Astrocyte of the spinal cord (primary cell): Measurements from ENCODE around the gene KRTAP9-2.
"Not testable (repeated sequence)": the region's sequence is repeated elsewhere in the genome, so short reads cannot be mapped to it uniquely, and the experiment has no call there.

Experiments used
- DNase-seq: peaks from one replicate; pipeline ENCODE4 v3.0.0; 2011; ENCODE audit warnings: low read depth, low spot score
- H3K4me3 ChIP-seq: 2 replicates; pipeline ENCODE4 v1.5.1; 2011; ENCODE audit warnings: low read depth, mild to moderate bottlenecking, low read length, moderate library complexity
- CTCF ChIP-seq: IDR thresholded peaks from 2 replicates; pipeline ENCODE4 v1.5.1; 2012; ENCODE audit warnings: low read depth, mild to moderate bottlenecking, low read length, inconsistent platforms
- in situ Hi-C: cut with HindIII; loops from 2 replicates; pipeline ENCODE4 v1.10.0; 2017; ENCODE audit warnings: low sequenced_read_pairs

KRTAP9-2 gene

GRCh38 chr17:41249637-41250240 lies 23.3 kb downstream of the KRTAP9-2 start, which contains the start of gene KRTAP9-4:
TSS of gene KRTAP9-4 (plus strand) at chr17:41249687. CDS start at chr17:41249721, 34 bp downstream.
- in situ Hi-C loops, H3K4me3 ChIP-seq, DNase-seq: not testable (repeated sequence)

- in situ Hi-C loops, result no loop called here
- H3K4me3 ChIP-seq, result no peak overlapping the region
- no peak for DNase-seq
- TF ChIP-seq CTCF, result no peak
Measured at GRCh38 chr17:41251261-41251660, 24.8 kb downstream of the KRTAP9-2 start.

- DNase-seq, result no peak
- TF ChIP-seq CTCF, result no peak
- in situ Hi-C loops, result no loop called here
- no peak overlapping the region for H3K4me3 ChIP-seq
Measured at GRCh38 chr17:41254861-41255260, 28.4 kb downstream of the KRTAP9-2 start.

- in situ Hi-C loops, H3K4me3 ChIP-seq, DNase-seq: not testable (repeated sequence)
Measured at GRCh38 chr17:41255381-41256290, 29.2 kb downstream of the KRTAP9-2 start, which contains the start of gene KRTAP9-9. TSS of gene KRTAP9-9 (plus strand) at chr17:41255384.

GRCh38 chr17:41256291-41256685 lies 29.8 kb downstream of the KRTAP9-2 start:
- no peak for DNase-seq

GRCh38 chr17:41258406-41258805 lies 32.0 kb downstream of the KRTAP9-2 start:
- H3K4me3 ChIP-seq, result no peak overlapping the region
- in situ Hi-C loops, result no loop called here
- DNase-seq, result no peak
- no peak for TF ChIP-seq CTCF

More at GRCh38 chr17:41256291-41256685, 29.8 kb downstream of the KRTAP9-2 start:
- in situ Hi-C loops, result no loop called here
- no peak for TF ChIP-seq CTCF
- H3K4me3 ChIP-seq, result no peak overlapping the region

- TF ChIP-seq CTCF, result no peak
- no peak overlapping the region for H3K4me3 ChIP-seq
- in situ Hi-C loops, result no loop called here
- DNase-seq, result no peak
Measured at GRCh38 chr17:41263212-41263611, 36.8 kb downstream of the KRTAP9-2 start.
